HepG2 (cell line): ENCODE data around the gene RAB3A. TPM values are rescaled to one million over a fixed set of nuclear protein-coding genes. Genes with fewer than 3 reads are reported as not detected.
A peak's percentile ranks its signal among the peaks of the same experiment; 100 is the strongest.

Source experiments
- ATAC-seq: fragments of 200-7000 bp; cut with Tn5 transposase; 3 replicates; pipeline ENCODE4 v1.9.1; 2020; ENCODE audit warnings: mild to moderate bottlenecking, moderate library complexity
- BruUV-seq: library from RNA; stranded (reverse); fragments of 400-500 nt; replicated peaks from 2 replicates; lab custom pipeline; 2021; lab: Mats Ljungman, UMichigan
- CTCF ChIA-PET: fragments of 300-600 bp; formaldehyde crosslinking; extraction: SDS; loops from one replicate; lab custom pipeline; 2021; ENCODE audit warnings: low total read pairs, inconsistent platforms, low intra/inter-chr PET ratio; lab: Yijun Ruan, JAX
- POLR2A ChIA-PET: fragments of 350-600 bp; sonication (Branson Sonifier 250); formaldehyde crosslinking; loops from one replicate; lab custom pipeline; 2020; ENCODE audit warnings: antibody characterized with exemption, inconsistent platforms; lab: Yijun Ruan, JAX
- DNase-seq: peaks from one replicate; pipeline ENCODE4 v3.0.0-alpha.2; 2015; ENCODE audit warnings: low spot score
- FAIRE-seq: peaks from 3 replicates; lab custom pipeline; 2011; peaks lifted over from hg19 to GRCh38; lab: Jason Lieb, UNC
- H2AFZ ChIP-seq: one replicate; pipeline ENCODE4 v1.6.1; 2011; ENCODE audit warnings: low read length, inconsistent platforms
- H3K27ac ChIP-seq: fragments of 300-600 bp; 3 replicates; pipeline ENCODE4 v1.8.0; 2011; ENCODE audit warnings: mixed run types, mild to moderate bottlenecking, mixed read lengths, low read length, inconsistent platforms; ENCODE audit not compliant: insufficient read depth; ENCODE audit errors: extremely low read length
- H3K27me3 ChIP-seq, 2 experiments: fragments of 200-600 bp in 1 of 2; 2 replicates in 1 of 2; 3 replicates in 1 of 2; pipeline versions ENCODE4 v1.6.0 to v1.8.0; 2011; ENCODE audit warnings: low read length in 2 of 2, mild to moderate bottlenecking in 2 of 2, moderate library complexity in 2 of 2, inconsistent platforms in 1 of 2; ENCODE audit not compliant: insufficient read depth in 2 of 2, control insufficient read depth in 1 of 2
- H3K36me3 ChIP-seq, 2 experiments: fragments of 200-600 bp in 1 of 2; replicated peaks in 1 of 2; 2 replicates in 1 of 2; 3 replicates in 1 of 2; pipeline versions ENCODE4 v1.5.1 to v1.8.0; 2011; ENCODE audit warnings: low read length in 2 of 2, inconsistent platforms in 1 of 2; ENCODE audit not compliant: insufficient read depth in 2 of 2, control insufficient read depth in 1 of 2
- H3K4me1 ChIP-seq: 2 replicates; pipeline ENCODE4 v1.5.1; 2012; ENCODE audit warnings: low read length, inconsistent platforms; ENCODE audit not compliant: insufficient read depth
- H3K4me2 ChIP-seq: 2 replicates; pipeline ENCODE4 v1.6.0; 2011; ENCODE audit warnings: low read depth, low read length, inconsistent platforms
- H3K4me3 ChIP-seq, 3 experiments: fragments of 200-600 bp in 1 of 3; sonication (generic), shearing (Covaris generic) in 1 of 3; replicated peaks in 1 of 3; 2 replicates each; pipeline ENCODE4 v1.5.1; 2011 to 2016; ENCODE audit warnings: low read length in 3 of 3, inconsistent platforms in 2 of 3, low read depth in 2 of 3, mild to moderate bottlenecking in 2 of 3, control low read depth in 1 of 3, mixed read lengths in 1 of 3; ENCODE audit not compliant: insufficient read depth in 1 of 3
- H3K79me2 ChIP-seq: one replicate; pipeline ENCODE4 v1.6.1; 2011; ENCODE audit warnings: low read length, inconsistent platforms; ENCODE audit not compliant: insufficient read depth
- H3K9ac ChIP-seq: 2 replicates; pipeline ENCODE4 v1.6.0; 2011; ENCODE audit warnings: mild to moderate bottlenecking, low read depth, low read length, inconsistent platforms; ENCODE audit not compliant: insufficient read depth
- H3K9me3 ChIP-seq: 2 replicates; pipeline ENCODE4 v1.5.1; 2012; ENCODE audit warnings: mild to moderate bottlenecking, low read length
- H4K20me1 ChIP-seq: 2 replicates; pipeline ENCODE4 v1.6.0; 2011; ENCODE audit warnings: inconsistent platforms, mild to moderate bottlenecking, low read length, moderate library complexity; ENCODE audit not compliant: insufficient read depth
- AGO2 ChIP-seq: fragments of 200-400 bp; formaldehyde crosslinking; optimal IDR thresholded peaks from 2 replicates; pipeline ENCODE3; 2017; ENCODE audit warnings: mild to moderate bottlenecking, low read depth, low read length, moderate library complexity
- ARID4A ChIP-seq: sonication (generic); formaldehyde crosslinking; IDR thresholded peaks from 2 replicates; pipeline ENCODE4 v1.5.0; 2020; ENCODE audit warnings: mild to moderate bottlenecking, missing genetic modification reagents, borderline replicate concordance
- CSRNP1 ChIP-seq: sonication (generic); formaldehyde crosslinking; IDR thresholded peaks from 2 replicates; pipeline ENCODE4 v1.8.1; 2023; ENCODE audit warnings: mild to moderate bottlenecking, missing genetic modification reagents
- ERF ChIP-seq: IDR thresholded peaks from 2 replicates; pipeline ENCODE4 v1.6.1; 2018; ENCODE audit warnings: missing biosample characterization, missing genetic modification reagents
- NFE2L1 ChIP-seq: sonication (generic); formaldehyde crosslinking; IDR thresholded peaks from 2 replicates; pipeline ENCODE4 v1.4.0; 2020; ENCODE audit warnings: missing genetic modification reagents, mild to moderate bottlenecking, borderline replicate concordance
- SP4 ChIP-seq: sonication (generic); formaldehyde crosslinking; IDR thresholded peaks from 2 replicates; pipeline ENCODE4 v1.8.1; 2023; ENCODE audit warnings: mild to moderate bottlenecking, missing genetic modification reagents
- STAG1 ChIP-seq: sonication (generic); formaldehyde crosslinking; IDR thresholded peaks from 2 replicates; pipeline ENCODE4 v1.4.0; 2020; ENCODE audit warnings: missing genetic modification reagents
- THAP8 ChIP-seq: sonication (generic); formaldehyde crosslinking; IDR thresholded peaks from 2 replicates; pipeline ENCODE4 v1.5.1; 2020; ENCODE audit warnings: missing genetic modification reagents, mild to moderate bottlenecking, borderline replicate concordance
- ZFP91 ChIP-seq: sonication (generic); formaldehyde crosslinking; IDR thresholded peaks from 2 replicates; pipeline ENCODE4 v1.9.0; 2022; ENCODE audit warnings: missing genetic modification reagents, mild to moderate bottlenecking, borderline replicate concordance
- ZFX ChIP-seq: sonication (generic); formaldehyde crosslinking; IDR thresholded peaks from 2 replicates; pipeline ENCODE4 v1.4.0; 2020; ENCODE audit warnings: mild to moderate bottlenecking, low read depth, missing genetic modification reagents, moderate library complexity
- ZNF292 ChIP-seq: sonication (generic); formaldehyde crosslinking; IDR thresholded peaks from 2 replicates; pipeline ENCODE4 v1.8.1; 2022; ENCODE audit warnings: mild to moderate bottlenecking, low read depth, missing genetic modification reagents, borderline replicate concordance
- ZNF530 ChIP-seq: sonication (generic); formaldehyde crosslinking; IDR thresholded peaks from 2 replicates; pipeline ENCODE4 v1.5.0; 2020; ENCODE audit warnings: low read depth, mild to moderate bottlenecking, missing genetic modification reagents
- ZNF607 ChIP-seq: sonication (generic); formaldehyde crosslinking; IDR thresholded peaks from 2 replicates; pipeline ENCODE4 v1.5.1; 2020; ENCODE audit warnings: missing genetic modification reagents, mild to moderate bottlenecking, borderline replicate concordance
- WGBS: methylation state at CpG from one replicate; pipeline ENCODE4 v1.1.6; 2017; ENCODE audit warnings: low lambda C conversion rate; 5-methylcytosine and 5-hydroxymethylcytosine counted together
- in situ Hi-C: cut with HindIII; loops from 2 replicates; pipeline ENCODE4 v1.10.0; 2017; ENCODE audit warnings: low pct_unique_long_range_greater_than_20kb; ENCODE audit not compliant: extremely low pct_ligation_motif_present
- intact Hi-C: fragments of 100-400 bp; cut with micrococcal nuclease; formaldehyde crosslinking; loops from one replicate; pipeline ENCODE4 v1.10.0; 2022; ENCODE audit not compliant: unreplicated experiment
- polyA plus RNA-seq, 8 experiments: library from polyadenylated mRNA; depleted of rRNA in 3 of 8; stranded (reverse) in 7 of 8; unstranded in 1 of 8; fragments of >200 nt; fragmentation: Illumina TruSeq in 4 of 8; extraction: Trizol in 4 of 8; gene quantifications; 2 replicates each; pipeline versions ENCODE4 v1.2.1 to v1.2.3, GENCODE V29; 2011 to 2016; ENCODE audit warnings: low read depth in 4 of 8, missing spikeins in 1 of 8, mixed read lengths in 1 of 8; ENCODE audit not compliant: insufficient read depth in 1 of 8
- total RNA-seq, 5 experiments: library from RNA; depleted of rRNA; stranded (reverse); fragments of >200 nt; fragmentation: Illumina TruSeq; extraction: Trizol; gene quantifications; 2 replicates each; pipeline ENCODE4 v1.2.3, GENCODE V29; 2016; ENCODE audit warnings: low read depth in 1 of 5
- TF ChIP-seq, protein P1 (sequence below): IDR thresholded peaks from 2 replicates; pipeline ENCODE4 v1.6.1; 2012; ENCODE audit warnings: inconsistent platforms

RAB3A gene
- total and polyA plus RNA-seq, 2 of the 13 experiments (the other 11 are each of a cell fraction or from before 2014, with no cell fraction given), result 0.58 to 0.98 TPM

DNA sequence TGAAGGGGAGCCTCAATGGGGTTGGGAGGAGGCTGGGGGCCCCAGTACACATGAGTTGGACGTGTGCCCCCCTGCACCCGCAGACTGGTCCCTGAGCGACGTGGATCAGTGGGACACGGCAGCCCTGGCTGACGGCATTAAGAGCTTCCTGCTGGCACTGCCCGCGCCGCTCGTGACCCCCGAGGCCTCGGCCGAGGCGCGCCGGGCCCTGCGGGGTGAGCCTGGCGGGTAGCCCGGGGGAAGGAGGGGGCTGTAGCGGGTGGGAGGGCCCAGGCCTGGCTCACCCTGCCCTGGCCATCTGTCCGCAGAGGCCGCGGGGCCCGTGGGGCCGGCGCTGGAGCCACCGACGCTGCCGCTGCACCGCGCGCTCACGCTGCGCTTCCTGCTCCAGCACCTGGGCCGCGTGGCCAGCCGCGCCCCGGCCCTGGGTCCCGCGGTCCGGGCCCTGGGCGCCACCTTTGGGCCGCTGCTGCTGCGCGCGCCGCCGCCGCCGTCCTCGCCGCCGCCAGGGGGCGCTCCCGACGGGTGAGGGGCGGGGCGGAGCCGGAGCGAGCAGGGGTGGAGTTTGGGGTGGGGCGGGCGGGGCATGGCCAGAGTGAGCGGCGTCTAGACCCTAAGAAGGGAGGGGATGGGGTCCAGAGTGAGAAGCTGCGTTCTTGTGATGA is 42.7 kb downstream of the RAB3A start:
- Histone ChIP-seq H2AFZ (no peak overlapping the region), H3K4me1 (peaks cover 27% of the 10 kb centered on the region), H3K79me2 (peaks cover 4% of the 10 kb centered on the region), H3K27me3 (no peaks in the 10 kb centered on the region), H3K36me3 (peaks cover 23 to 35% of the 10 kb centered on the region in 2 experiments), H3K9me3 (no peaks in the 10 kb centered on the region), H3K4me2 (0 out of 2 replicates have a peak overlapping the region, but pooled peaks have one; percentile 18), H3K9ac (peak overlapping the region; percentile 49), H3K4me3 (no peak overlapping the region; a peak in 1 of 6 replicates), H3K27ac (no peak overlapping the region), H4K20me1 (0 out of 2 replicates have a peak, but pooled peaks cover 9% of the 10 kb centered on the region)
- POLR2A ChIA-PET, result interaction anchor here (1.2 to 1.6 kb wide), 2 partner anchors 9 to 52 kb away, joined by 3 to 6 read pairs; partner anchors contain the start of gene PIK3R2
- ATAC-seq (peak; percentile 88), FAIRE-seq (no peak), DNase-seq (peak; percentile 43)
- in situ Hi-C loops, result no loop called here
- intact Hi-C loops, result no loop called here
- CTCF ChIA-PET, result interaction anchor here (0.7 to 1.5 kb wide), 3 partner anchors 8 to 91 kb away, joined by 3 to 12 read pairs (median 5); partner anchors contain the start of gene PIK3R2
- no TSS peak for BruUV-seq
- 29% methylated on average over 1 of the region's 66 CpGs for WGBS
- TF ChIP-seq, protein P1, sequence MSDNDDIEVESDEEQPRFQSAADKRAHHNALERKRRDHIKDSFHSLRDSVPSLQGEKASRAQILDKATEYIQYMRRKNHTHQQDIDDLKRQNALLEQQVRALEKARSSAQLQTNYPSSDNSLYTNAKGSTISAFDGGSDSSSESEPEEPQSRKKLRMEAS, result peak; percentile 52
- TF ChIP-seq NFE2L1 (no peak), ZNF292 (CRISPR knock-in tag) (no peak), ZFX (peak; percentile 38), ERF (CRISPR knock-in tag) (0 out of 2 replicates have a peak, but pooled peaks have one; percentile 24), ZNF607 (CRISPR knock-in tag) (no peak), AGO2 (peak; percentile 7), CSRNP1 (CRISPR knock-in tag) (no peak), STAG1 (CRISPR knock-in tag) (peak; percentile 35; the same call in 1 of the 2 replicates), ZFP91 (CRISPR knock-in tag) (0 out of 2 replicates have a peak, but pooled peaks have one; percentile 29), SP4 (CRISPR knock-in tag) (peak; percentile 43; the same call in 1 of the 2 replicates), THAP8 (CRISPR knock-in tag) (no peak), ARID4A (CRISPR knock-in tag) (0 out of 2 replicates have a peak, but pooled peaks have one; percentile 16), ZNF530 (no peak)
